ENCODE results near the gene CPEB2. TPM values are rescaled to one million over a fixed set of nuclear protein-coding genes. Genes with fewer than 3 reads are reported as not detected.

CPEB2 gene
- 1 to 10 TPM; 9.5 to 9.8 TPM for total RNA-seq

- ChIA-PET POLR2A (interaction anchor here (0.6 to 1.9 kb wide), 3 partner anchors 146 to 654 kb away, joined by 3 to 5 read pairs (median 3); partner anchors contain the start of gene FBXL5), CTCF (interaction anchor here (1.2 kb wide), 1 partner anchor 652 kb away, joined by 3 read pairs; no protein-coding TSS in a partner anchor)
- peaks cover 16% of the 10 kb centered on the region for H3K4me1 Mint-ChIP-seq (ENCODE audit: low read depth)
- H3K27me3 Mint-ChIP-seq, result no peaks in the 10 kb centered on the region
- peak within 1 kb of the TSS; percentile 94 for H3K27ac Mint-ChIP-seq
- peak within 1 kb of the TSS; percentile 87 for H3K4me3 Mint-ChIP-seq
- peaks cover 7% of the 10 kb centered on the region for H3K36me3 Mint-ChIP-seq
- no peaks in the 10 kb centered on the region for H3K9me3 Mint-ChIP-seq
- peak; percentile 93 for DNase-seq
- intact Hi-C loops (cut with micrococcal nuclease), result loop anchor here (1.0 to 10.0 kb wide), 15 partner anchors 33 to 1520 kb away; partner anchors contain the start of genes BOD1L1, FAM200B, FBXL5 and RAB28
Observed at GRCh38 chr4:15001869-15002658, at the start of gene CPEB2. Gene CPEB2 (plus strand): TSS chr4:15002481. CDS start chr4:15002674, 193 bp downstream.

GRCh38 chr4:14958436-14958835 lies 43.8 kb upstream of the CPEB2 start:
- Mint-ChIP-seq H3K27me3 (peaks cover 7% of the 10 kb centered on the region), H3K4me1 (ENCODE audit: low read depth) (no peaks in the 10 kb centered on the region), H3K4me3 (no peak overlapping the region), H3K9me3 (no peaks in the 10 kb centered on the region), H3K36me3 (no peaks in the 10 kb centered on the region), H3K27ac (no peak overlapping the region)
- ChIA-PET POLR2A (no interaction called here), CTCF (no interaction called here)
- intact Hi-C loops (cut with micrococcal nuclease), result no loop called here
- no peak for DNase-seq

DNA sequence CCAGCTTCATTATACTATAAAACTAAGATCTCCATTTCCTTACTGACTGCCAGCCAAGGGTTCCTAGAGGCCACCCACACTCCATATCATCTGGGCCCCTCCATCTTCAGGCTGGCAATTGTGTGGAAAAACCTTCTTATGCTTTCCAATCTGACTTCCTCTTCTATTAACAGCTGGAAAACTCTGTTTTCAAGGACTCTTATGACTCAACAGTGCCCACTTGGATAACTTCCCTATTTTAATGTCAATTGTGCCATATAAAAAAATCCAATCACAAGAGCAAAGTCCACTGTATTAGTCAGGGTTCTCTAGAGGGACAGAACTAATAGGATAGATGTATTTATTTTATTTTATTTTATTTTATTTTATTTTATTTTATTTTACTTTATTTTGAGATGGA lies 41.0 kb upstream of the CPEB2 start:
- Mint-ChIP-seq H3K4me3 (no peak overlapping the region), H3K36me3 (no peaks in the 10 kb centered on the region), H3K4me1 (ENCODE audit: low read depth) (no peaks in the 10 kb centered on the region), H3K27me3 (peaks cover 8% of the 10 kb centered on the region), H3K27ac (no peak overlapping the region), H3K9me3 (no peaks in the 10 kb centered on the region)
- no peak for DNase-seq
- CTCF ChIA-PET, result no interaction called here
- POLR2A ChIA-PET, result no interaction called here
- intact Hi-C loops (cut with micrococcal nuclease), result no loop called here

GRCh38 chr4:14965071-14965470 lies 37.2 kb upstream of the CPEB2 start:
- H3K27ac Mint-ChIP-seq, result no peak overlapping the region
- no peak for DNase-seq
- H3K4me3 Mint-ChIP-seq, result no peak overlapping the region
- no peaks in the 10 kb centered on the region for H3K9me3 Mint-ChIP-seq
- intact Hi-C loops (cut with micrococcal nuclease), result no loop called here
- POLR2A ChIA-PET, result no interaction called here
- CTCF ChIA-PET, result no interaction called here
- no peaks in the 10 kb centered on the region for H3K36me3 Mint-ChIP-seq
- no peaks in the 10 kb centered on the region for H3K4me1 Mint-ChIP-seq (ENCODE audit: low read depth)
- H3K27me3 Mint-ChIP-seq, result peaks cover 13% of the 10 kb centered on the region

DNA sequence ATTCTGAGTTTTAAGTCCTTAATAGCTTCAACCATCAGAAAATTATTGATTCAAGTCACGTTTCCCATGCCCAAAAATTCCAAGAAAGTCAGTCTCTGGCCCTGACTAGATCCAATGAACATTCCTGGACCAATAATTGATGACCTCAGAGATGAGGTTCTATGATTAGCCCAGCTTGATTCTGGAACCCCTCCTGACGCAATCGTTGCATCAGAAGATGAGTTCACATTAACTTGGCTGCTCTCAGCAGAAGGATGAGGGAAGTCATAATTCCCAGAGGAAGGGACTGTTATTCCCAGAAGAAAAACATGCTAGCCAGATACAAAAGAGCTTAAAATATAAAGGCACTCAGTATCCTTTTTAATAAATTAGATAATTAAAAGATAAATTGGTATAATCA lies 34.3 kb upstream of the CPEB2 start:
- CTCF ChIA-PET, result no interaction called here

DNA sequence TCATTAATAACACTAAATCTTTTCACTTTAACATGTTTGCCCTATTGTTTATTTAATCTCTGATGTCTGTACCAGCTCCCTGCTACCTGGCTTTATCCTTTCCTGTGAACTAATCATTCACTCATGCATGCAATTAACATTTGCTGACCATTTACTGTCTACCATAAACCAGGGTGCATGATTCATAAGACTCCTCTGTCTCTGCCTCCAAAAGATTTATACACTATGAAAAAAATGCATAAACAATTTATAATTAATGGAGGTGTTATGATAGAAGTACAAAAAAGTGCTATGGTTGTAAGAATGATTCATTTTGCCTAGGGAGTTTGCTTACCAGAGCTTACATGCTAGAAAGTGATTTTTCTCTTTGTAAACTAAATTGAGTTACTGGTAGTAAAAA lies 24.5 kb upstream of the CPEB2 start:
- POLR2A ChIA-PET, result no interaction called here
- H3K4me3 Mint-ChIP-seq, result no peak overlapping the region
- H3K27me3 Mint-ChIP-seq, result peaks cover 17% of the 10 kb centered on the region
- no peak overlapping the region for H3K27ac Mint-ChIP-seq
- no peaks in the 10 kb centered on the region for H3K36me3 Mint-ChIP-seq
- CTCF ChIA-PET, result no interaction called here
- intact Hi-C loops (cut with micrococcal nuclease), result no loop called here
- H3K9me3 Mint-ChIP-seq, result peaks cover 2% of the 10 kb centered on the region
- no peaks in the 10 kb centered on the region for H3K4me1 Mint-ChIP-seq (ENCODE audit: low read depth)
- no peak for DNase-seq

More for the DNA sequence above, 34.3 kb upstream of the CPEB2 start:
- no peak overlapping the region for H3K4me3 Mint-ChIP-seq
- H3K36me3 Mint-ChIP-seq, result no peaks in the 10 kb centered on the region
- H3K27ac Mint-ChIP-seq, result no peak overlapping the region
- peaks cover 24% of the 10 kb centered on the region for H3K27me3 Mint-ChIP-seq
- intact Hi-C loops (cut with micrococcal nuclease), result no loop called here
- peaks cover 2% of the 10 kb centered on the region for H3K9me3 Mint-ChIP-seq
- POLR2A ChIA-PET, result no interaction called here
- no peak for DNase-seq
- no peaks in the 10 kb centered on the region for H3K4me1 Mint-ChIP-seq (ENCODE audit: low read depth)

- DNase-seq, result no peak
- ChIA-PET CTCF (no interaction called here), POLR2A (no interaction called here)
- no peak overlapping the region for H3K27ac Mint-ChIP-seq
- H3K4me3 Mint-ChIP-seq, result no peak overlapping the region
- intact Hi-C loops (cut with micrococcal nuclease), result no loop called here
- no peaks in the 10 kb centered on the region for H3K36me3 Mint-ChIP-seq
- H3K27me3 Mint-ChIP-seq, result peaks cover 10% of the 10 kb centered on the region
- no peaks in the 10 kb centered on the region for H3K9me3 Mint-ChIP-seq
- no peaks in the 10 kb centered on the region for H3K4me1 Mint-ChIP-seq (ENCODE audit: low read depth)
Observed at GRCh38 chr4:14984448-14984847, 17.8 kb upstream of the CPEB2 start.

DNA sequence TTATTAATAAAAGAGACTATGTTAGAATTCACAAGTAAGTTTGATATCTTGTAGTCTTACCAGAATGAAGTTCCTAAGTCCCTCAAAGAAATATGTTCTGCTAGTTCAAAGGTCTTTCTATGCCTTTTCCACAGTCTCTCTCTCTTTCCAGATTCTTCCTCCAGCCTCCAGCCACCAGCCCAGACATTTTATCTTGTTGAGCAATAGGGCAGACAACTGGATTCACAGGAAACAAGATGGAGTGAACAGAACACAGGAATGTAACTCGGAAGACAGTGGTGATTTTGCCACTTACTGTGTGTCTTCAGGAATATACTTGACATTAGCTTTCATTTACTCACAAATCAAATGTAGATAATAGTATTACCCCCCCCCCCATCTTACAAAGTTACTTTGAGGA lies 17.1 kb upstream of the CPEB2 start:
- H3K36me3 Mint-ChIP-seq, result no peaks in the 10 kb centered on the region
- no peak for DNase-seq
- H3K27ac Mint-ChIP-seq, result no peak overlapping the region
- CTCF ChIA-PET, result no interaction called here
- POLR2A ChIA-PET, result no interaction called here
- H3K27me3 Mint-ChIP-seq, result peaks cover 5% of the 10 kb centered on the region
- H3K4me3 Mint-ChIP-seq, result no peak overlapping the region
- intact Hi-C loops (cut with micrococcal nuclease), result no loop called here
- H3K4me1 Mint-ChIP-seq (ENCODE audit: low read depth), result no peaks in the 10 kb centered on the region
- no peaks in the 10 kb centered on the region for H3K9me3 Mint-ChIP-seq

GRCh38 chr4:14985843-14986242 lies 16.4 kb upstream of the CPEB2 start:
- intact Hi-C loops (cut with micrococcal nuclease), result no loop called here
- DNase-seq, result no peak
- CTCF ChIA-PET, result no interaction called here
- H3K4me1 Mint-ChIP-seq (ENCODE audit: low read depth), result no peaks in the 10 kb centered on the region
- no peak overlapping the region for H3K27ac Mint-ChIP-seq
- no peak overlapping the region for H3K4me3 Mint-ChIP-seq
- POLR2A ChIA-PET, result no interaction called here
- H3K27me3 Mint-ChIP-seq, result peaks cover 5% of the 10 kb centered on the region
- no peaks in the 10 kb centered on the region for H3K9me3 Mint-ChIP-seq
- no peaks in the 10 kb centered on the region for H3K36me3 Mint-ChIP-seq

DNA sequence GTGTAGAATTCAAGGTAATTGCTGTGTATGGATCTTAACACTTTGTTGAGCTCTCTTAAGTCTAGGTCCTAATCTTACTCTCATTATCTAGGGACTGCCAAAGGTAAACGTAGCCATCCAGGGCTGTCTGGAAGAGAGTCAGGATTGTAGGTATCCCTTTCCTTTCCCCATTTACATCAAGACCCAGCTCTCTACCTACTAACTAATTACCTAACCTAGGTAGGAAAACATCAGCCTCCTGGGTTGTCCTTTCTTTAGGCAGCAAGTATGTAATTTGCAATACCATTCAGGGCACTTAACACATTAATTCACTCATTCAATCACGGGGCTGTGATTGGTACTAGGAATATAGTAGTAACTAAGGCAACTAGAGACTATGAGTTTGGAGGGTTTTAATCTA lies 15.2 kb upstream of the CPEB2 start:
- no peak overlapping the region for H3K27ac Mint-ChIP-seq
- ChIA-PET CTCF (no interaction called here), POLR2A (no interaction called here)
- DNase-seq, result no peak
- intact Hi-C loops (cut with micrococcal nuclease), result no loop called here
- H3K4me3 Mint-ChIP-seq, result no peak overlapping the region
- H3K36me3 Mint-ChIP-seq, result no peaks in the 10 kb centered on the region
- no peaks in the 10 kb centered on the region for H3K9me3 Mint-ChIP-seq
- H3K4me1 Mint-ChIP-seq (ENCODE audit: low read depth), result no peaks in the 10 kb centered on the region
- H3K27me3 Mint-ChIP-seq, result peaks cover 5% of the 10 kb centered on the region

DNA sequence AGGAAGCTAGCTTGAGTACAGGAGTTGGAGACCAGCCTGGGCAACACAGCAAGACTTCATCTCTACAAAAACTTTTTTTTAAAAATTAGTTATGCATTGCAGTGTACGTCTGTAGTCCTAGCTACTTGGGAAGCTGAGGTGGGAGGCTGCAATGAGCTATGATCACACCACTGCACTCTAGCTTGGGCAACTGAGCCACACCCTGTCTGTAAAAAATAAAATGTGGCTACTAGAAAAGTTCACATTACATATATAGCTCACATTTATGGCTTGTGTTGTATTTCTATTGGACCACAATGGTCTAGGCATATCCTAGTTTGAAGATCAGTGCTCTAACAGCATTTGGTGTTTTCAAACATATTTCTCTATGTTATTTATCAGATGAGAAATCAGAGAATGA lies 11.8 kb upstream of the CPEB2 start:
- no peak overlapping the region for H3K27ac Mint-ChIP-seq
- CTCF ChIA-PET, result no interaction called here
- no peak overlapping the region for H3K4me3 Mint-ChIP-seq
- intact Hi-C loops (cut with micrococcal nuclease), result no loop called here
- peaks cover 5% of the 10 kb centered on the region for H3K27me3 Mint-ChIP-seq
- POLR2A ChIA-PET, result no interaction called here
- peaks cover 6% of the 10 kb centered on the region for H3K4me1 Mint-ChIP-seq (ENCODE audit: low read depth)
- no peaks in the 10 kb centered on the region for H3K9me3 Mint-ChIP-seq
- DNase-seq, result no peak
- H3K36me3 Mint-ChIP-seq, result no peaks in the 10 kb centered on the region

DNA sequence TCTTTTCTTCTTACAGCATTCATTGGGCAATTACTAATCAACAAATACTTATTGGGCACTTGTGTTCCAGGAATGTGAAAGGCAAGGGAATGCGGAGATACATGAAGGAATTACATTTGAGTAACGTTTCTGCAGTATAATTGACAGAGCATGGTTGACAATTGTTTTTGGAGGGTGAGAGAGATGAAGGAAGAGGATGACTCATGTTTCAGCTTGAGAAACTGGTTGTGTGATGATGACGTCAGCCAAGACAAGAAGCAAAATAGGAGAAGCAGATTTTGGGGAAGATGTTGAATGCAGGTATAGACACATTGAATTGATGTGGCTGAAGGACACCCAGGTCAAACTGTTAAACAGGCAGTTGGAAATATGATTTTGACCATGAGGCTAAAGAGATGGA lies 8.0 kb upstream of the CPEB2 start:
- H3K27ac Mint-ChIP-seq, result no peak overlapping the region
- H3K27me3 Mint-ChIP-seq, result peaks cover 3% of the 10 kb centered on the region
- no peaks in the 10 kb centered on the region for H3K9me3 Mint-ChIP-seq
- H3K4me1 Mint-ChIP-seq (ENCODE audit: low read depth), result peaks cover 6% of the 10 kb centered on the region
- peaks cover 1% of the 10 kb centered on the region for H3K36me3 Mint-ChIP-seq
- POLR2A ChIA-PET, result no interaction called here
- intact Hi-C loops (cut with micrococcal nuclease), result no loop called here
- H3K4me3 Mint-ChIP-seq, result no peak overlapping the region
- CTCF ChIA-PET, result no interaction called here
- no peak for DNase-seq

GRCh38 chr4:15001248-15001868 lies 923 bp upstream of the CPEB2 start:
- Mint-ChIP-seq H3K9me3 (no peaks in the 10 kb centered on the region), H3K4me1 (ENCODE audit: low read depth) (peaks cover 13% of the 10 kb centered on the region), H3K27me3 (no peaks in the 10 kb centered on the region), H3K27ac (peak overlapping the region; percentile 94), H3K36me3 (peaks cover 7% of the 10 kb centered on the region), H3K4me3 (peak overlapping the region; percentile 87)
- intact Hi-C loops (cut with micrococcal nuclease), result loop anchor here (5.0 to 10.0 kb wide), 6 partner anchors 116 to 1519 kb away; partner anchors contain the start of gene RAB28
- DNase-seq, result peak; percentile 63
- POLR2A ChIA-PET, result interaction anchor here (1.0 to 1.9 kb wide), 2 partner anchors 145 to 654 kb away, joined by 3 to 5 read pairs; partner anchors contain the start of gene FBXL5
- CTCF ChIA-PET, result interaction anchor here (0.7 to 1.2 kb wide), 4 partner anchors 17 to 656 kb away, joined by 3 to 4 read pairs (median 3); partner anchors contain the start of gene FBXL5

Measured in activated CD4-positive, alpha-beta memory T cell treated with anti-CD3 and anti-CD28 coated beads for 36 hours (primary cell).